Mesodermal cell (in vitro differentiated cells): ENCODE data around the gene IGSF6.
"Not testable (repeated sequence)": the region's sequence is repeated elsewhere in the genome, so short reads cannot be mapped to it uniquely, and the experiment has no call there.

Source experiments
- H3K27ac ChIP-seq: 2 replicates; pipeline ENCODE4 v1.7.0; 2013; ENCODE audit warnings: mild to moderate bottlenecking, low read depth, low read length, moderate library complexity; ENCODE audit not compliant: severe bottlenecking
- H3K36me3 ChIP-seq: 2 replicates; pipeline ENCODE4 v1.7.1; 2013; ENCODE audit warnings: mild to moderate bottlenecking, low read length, moderate library complexity; ENCODE audit not compliant: control insufficient read depth, insufficient read depth
- H3K4me1 ChIP-seq: one replicate; pipeline ENCODE4 v1.7.1; 2013; ENCODE audit warnings: mild to moderate bottlenecking, low read length; ENCODE audit not compliant: insufficient read depth, control insufficient read depth, poor library complexity, severe bottlenecking
- H3K4me3 ChIP-seq: 2 replicates; pipeline ENCODE4 v1.7.0; 2013; ENCODE audit warnings: low read length, control low read depth, mild to moderate bottlenecking; ENCODE audit not compliant: insufficient read depth, poor library complexity, severe bottlenecking; ENCODE audit errors: extremely low read depth
- H3K9me3 ChIP-seq: 2 replicates; pipeline ENCODE4 v1.7.1; 2013; ENCODE audit warnings: mild to moderate bottlenecking, low read length, moderate library complexity; ENCODE audit not compliant: control insufficient read depth
- WGBS, 2 experiments: methylation state at CpG; one replicate each; pipeline ENCODE4 v1.1.5; 2013; ENCODE audit warnings: missing lambda C conversion rate in 2 of 2; ENCODE audit not compliant: insufficient coverage in 2 of 2; 5-methylcytosine and 5-hydroxymethylcytosine counted together

Gene IGSF6

DNA sequence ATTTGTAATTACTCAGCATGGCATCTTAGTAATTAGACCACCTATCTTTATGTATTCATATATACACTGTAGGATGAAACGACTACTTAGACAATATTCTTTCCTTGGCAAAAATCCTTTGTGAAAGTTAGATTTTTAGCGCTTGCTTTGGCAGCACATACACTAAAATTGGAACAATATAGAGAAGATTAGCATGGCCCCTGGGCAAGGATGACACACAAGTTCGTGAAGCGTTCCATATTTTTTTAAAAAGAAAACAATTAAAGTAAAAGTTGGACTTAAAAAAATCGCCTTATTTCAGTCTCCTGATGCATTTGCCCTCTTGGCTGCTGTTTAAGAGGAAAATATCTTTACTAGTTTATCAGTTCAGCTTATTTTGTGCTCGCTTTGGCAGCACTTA is 10.5 kb downstream of the IGSF6 start:
- Histone ChIP-seq H3K9me3 (no peaks in the 10 kb centered on the region), H3K27ac (no peak overlapping the region), H3K36me3 (peaks cover 4% of the 10 kb centered on the region), H3K4me1 (no peaks in the 10 kb centered on the region), H3K4me3 (no peak overlapping the region)
- WGBS, 2 experiments: 95 to 100% methylated on average over 2 to 4 of the region's 6 CpGs

DNA sequence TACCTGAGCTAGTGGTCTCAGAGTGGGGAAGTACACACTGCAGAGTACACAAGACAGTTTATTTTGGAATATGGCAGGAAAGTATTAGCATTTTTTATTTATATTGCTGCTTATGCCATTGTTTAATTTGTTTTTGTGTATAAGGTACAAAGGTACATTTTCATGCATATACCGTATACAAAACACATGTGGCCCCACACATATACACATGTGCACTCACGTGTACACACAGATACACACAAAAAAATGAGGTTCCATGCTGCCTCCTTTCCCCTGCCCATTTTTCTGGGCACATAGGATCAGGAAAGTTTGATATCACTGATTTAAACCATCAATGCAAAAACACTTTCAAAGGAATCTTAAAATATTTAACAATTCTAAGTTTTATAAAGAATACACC is 12.9 kb downstream of the IGSF6 start:
- Histone ChIP-seq H3K4me3 (no peak overlapping the region), H3K27ac (no peak overlapping the region), H3K9me3 (no peaks in the 10 kb centered on the region), H3K36me3 (peaks cover 21% of the 10 kb centered on the region), H3K4me1 (no peaks in the 10 kb centered on the region)
- WGBS, 2 experiments: 92 to 100% methylated on average over 1 to 2 of the region's 2 CpGs

DNA sequence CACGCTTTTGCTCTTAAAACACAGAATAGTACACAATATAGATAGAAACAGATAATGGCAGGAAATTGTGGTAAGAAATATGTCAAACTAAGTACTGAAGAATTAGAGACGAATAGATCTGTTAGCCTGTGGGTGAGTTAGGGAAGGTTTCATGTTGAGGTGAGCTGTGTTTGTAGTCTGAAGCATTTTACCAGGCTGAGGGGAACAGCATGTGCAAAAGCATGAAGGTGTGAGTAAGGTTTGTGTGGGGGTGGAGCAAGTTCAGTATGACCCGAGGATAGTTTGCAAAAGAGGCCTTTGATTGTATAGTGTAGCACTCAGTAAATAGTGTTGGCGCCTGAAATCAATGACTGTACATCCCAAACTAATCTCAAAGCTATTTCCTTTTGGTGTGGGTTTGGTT is 13.8 kb downstream of the IGSF6 start:
- Histone ChIP-seq H3K9me3 (no peaks in the 10 kb centered on the region), H3K27ac (peak overlapping the region; percentile 13), H3K36me3 (peaks cover 30% of the 10 kb centered on the region), H3K4me3 (no peak overlapping the region), H3K4me1 (no peaks in the 10 kb centered on the region)
- WGBS, 2 experiments: 86 to 100% methylated on average over 1 of the region's 4 CpGs

DNA sequence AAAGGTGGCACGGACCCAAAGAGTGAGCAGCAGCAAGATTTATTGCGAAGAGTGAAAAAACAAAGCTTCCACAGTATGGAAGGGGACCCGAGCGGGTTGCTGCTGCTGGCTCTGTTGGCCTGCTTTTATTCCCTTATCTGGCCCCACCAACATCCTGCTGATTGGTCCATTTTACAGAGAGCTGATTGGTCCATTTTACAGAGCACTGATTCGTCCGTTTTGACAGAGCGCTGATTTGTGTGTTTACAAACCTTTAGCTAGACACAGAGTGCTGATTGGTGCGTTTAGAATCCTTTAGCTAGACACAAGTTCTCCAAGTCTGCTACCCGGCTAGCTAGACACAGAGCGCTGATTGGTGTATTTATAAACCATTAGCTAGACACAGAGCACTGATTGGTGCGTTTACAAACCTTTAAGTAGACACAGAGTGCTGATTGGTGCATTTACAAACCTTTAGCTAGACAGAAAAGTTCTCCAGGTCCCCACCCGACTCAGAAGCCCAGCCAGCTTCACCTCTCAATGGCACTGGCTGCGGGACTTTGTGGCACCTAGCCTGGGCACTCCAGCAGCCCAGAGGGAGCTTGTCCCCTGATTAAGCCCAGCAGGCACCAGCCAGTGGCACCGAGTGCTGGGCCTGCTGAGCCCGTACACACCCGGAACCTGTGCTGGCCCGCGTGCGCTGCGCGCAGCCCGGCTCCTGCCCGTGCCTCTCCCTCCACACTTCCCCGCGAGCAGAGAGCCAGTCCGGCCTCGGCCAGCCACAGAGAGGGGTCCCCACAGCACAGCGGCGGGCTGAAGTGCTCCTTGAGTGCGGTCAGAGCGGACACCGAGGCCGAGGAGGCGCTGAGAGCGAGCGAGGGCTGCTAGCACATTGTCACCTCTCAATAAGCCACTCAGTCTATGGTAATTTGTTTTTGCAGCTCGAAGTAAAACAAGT is 15.1 kb downstream of the IGSF6 start:
- no peaks in the 10 kb centered on the region for H3K9me3 ChIP-seq
- no peak overlapping the region for H3K27ac ChIP-seq
- no peaks in the 10 kb centered on the region for H3K4me1 ChIP-seq
- H3K4me3 ChIP-seq: no peak overlapping the region
- 96 to 98% methylated on average over 28 to 29 of the region's 37 CpGs for WGBS, 2 experiments
- H3K36me3 ChIP-seq: peaks cover 30% of the 10 kb centered on the region

GRCh38 chr16:21635694-21636093 is 16.7 kb downstream of the IGSF6 start:
- WGBS, 2 experiments: 85 to 89% methylated on average over 8 of the region's 9 CpGs
- H3K36me3 ChIP-seq: peaks cover 30% of the 10 kb centered on the region
- not testable (repeated sequence) for H3K27ac ChIP-seq

DNA sequence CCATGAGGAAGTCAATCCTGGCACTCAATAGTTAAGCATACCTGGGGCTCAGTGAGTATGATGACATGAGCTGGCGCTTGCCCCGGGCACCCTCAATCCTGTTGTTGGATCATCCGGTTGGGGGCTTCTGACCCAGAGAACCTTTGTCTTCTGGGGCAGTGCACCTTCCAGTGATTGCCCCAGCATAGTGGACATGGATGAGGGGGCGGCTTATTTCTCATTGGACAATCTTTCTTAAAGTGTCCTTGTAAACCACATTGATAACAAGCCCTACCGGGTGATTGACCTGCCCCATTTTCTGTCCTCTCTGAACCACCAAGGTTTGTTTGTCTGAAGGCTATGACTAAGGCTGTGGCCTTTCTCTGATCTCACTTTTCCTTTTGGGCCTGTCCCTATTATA is 18.2 kb downstream of the IGSF6 start:
- 90 to 100% methylated on average over 4 to 5 of the region's 5 CpGs for WGBS, 2 experiments
- H3K4me3 ChIP-seq: no peak overlapping the region
- peaks cover 40% of the 10 kb centered on the region for H3K36me3 ChIP-seq
- H3K4me1 ChIP-seq: no peaks in the 10 kb centered on the region
- H3K9me3 ChIP-seq: peaks cover 3% of the 10 kb centered on the region
- no peak overlapping the region for H3K27ac ChIP-seq

More at GRCh38 chr16:21635694-21636093, 16.7 kb downstream of the IGSF6 start:
- H3K4me3 ChIP-seq, H3K9me3 ChIP-seq, H3K4me1 ChIP-seq: not testable (repeated sequence)

DNA sequence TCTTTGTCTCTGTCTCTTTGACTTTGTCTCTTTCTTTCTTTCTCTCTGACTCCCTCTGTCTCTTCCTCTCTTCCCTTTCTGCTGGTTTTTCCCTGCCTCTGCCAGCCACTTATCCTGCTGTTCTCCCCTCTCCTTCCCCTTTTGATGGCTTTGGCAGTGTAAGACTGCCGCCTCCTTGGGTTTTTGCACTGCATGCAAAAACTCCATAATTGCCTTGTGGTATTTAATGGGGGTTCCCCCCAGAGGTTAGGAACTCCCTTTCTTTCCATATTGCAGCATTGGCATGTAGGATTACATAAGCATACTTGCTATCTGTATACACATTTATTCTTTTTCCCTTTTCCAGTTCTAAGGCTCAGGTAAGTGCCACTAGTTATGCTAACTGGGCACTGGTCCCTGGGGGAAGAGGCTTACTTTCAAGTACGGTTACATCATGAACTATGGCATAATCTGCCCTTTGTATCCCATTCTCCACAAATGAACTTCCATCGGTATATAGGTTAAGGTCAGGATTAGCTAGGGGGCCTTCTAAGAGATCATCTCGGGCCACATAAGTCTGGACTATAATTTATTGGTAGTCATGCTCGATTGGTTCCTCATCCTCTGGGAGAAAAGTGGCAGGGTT is 20.3 kb downstream of the IGSF6 start:
- H3K4me3 ChIP-seq, H3K4me1 ChIP-seq, H3K27ac ChIP-seq, H3K9me3 ChIP-seq: not testable (repeated sequence)
- 78 to 90% methylated on average over 1 to 3 of the region's 5 CpGs for WGBS, 2 experiments
- H3K36me3 ChIP-seq: peaks cover 59% of the 10 kb centered on the region

DNA sequence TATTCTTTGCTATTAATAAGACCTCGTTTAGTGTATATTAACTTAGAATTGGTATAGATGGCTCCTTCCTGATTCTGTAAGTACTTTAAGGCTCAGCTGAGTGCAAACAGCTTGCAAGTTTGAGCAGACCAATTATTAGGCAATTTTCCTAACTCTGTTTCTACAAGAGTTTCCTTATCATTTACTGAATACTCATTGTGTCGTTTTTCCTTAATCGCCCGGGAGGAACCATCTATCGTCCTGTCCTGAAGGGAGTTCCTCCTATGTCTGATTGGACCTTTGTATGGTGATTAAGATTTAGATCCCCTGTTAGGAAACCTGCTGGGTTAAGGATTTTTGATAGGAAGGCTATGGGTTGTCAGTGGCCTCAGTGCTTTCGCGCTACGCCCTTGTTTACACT is 21.0 kb downstream of the IGSF6 start:
- WGBS, 2 experiments: 91% methylated on average over 7 of the region's 8 CpGs; no CpG with 5 or more reads in 1 of the 2 experiments
- H3K36me3 ChIP-seq: peaks cover 62% of the 10 kb centered on the region
- not testable (repeated sequence) for H3K4me1 ChIP-seq, H3K27ac ChIP-seq, H3K4me3 ChIP-seq, H3K9me3 ChIP-seq

DNA sequence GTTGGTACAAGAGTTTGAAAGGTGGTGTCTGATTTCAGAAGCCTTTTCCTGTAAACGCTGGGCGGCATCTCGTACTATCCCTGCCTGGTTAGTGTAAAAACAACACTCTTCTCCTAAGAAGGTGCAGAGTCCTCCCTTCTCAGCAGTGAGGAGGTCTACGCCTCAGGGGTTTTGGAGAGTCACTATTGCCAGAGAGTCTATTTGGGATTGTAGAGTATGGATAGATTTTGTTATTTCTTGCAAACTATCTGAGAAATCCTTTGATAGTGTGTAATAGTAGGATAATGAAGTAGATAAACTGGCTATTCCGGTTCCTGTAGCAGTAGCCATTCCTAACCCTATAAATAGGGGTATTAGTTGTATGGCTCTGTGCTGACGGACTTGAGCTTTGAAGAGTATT is 21.5 kb downstream of the IGSF6 start:
- not testable (repeated sequence) for H3K9me3 ChIP-seq, H3K27ac ChIP-seq, H3K4me3 ChIP-seq, H3K4me1 ChIP-seq
- 100% methylated on average over 1 to 2 of the region's 6 CpGs for WGBS, 2 experiments
- H3K36me3 ChIP-seq: peaks cover 58% of the 10 kb centered on the region

- H3K27ac ChIP-seq: not testable (repeated sequence)
- 96 to 98% methylated on average over 26 to 31 of the region's 37 CpGs for WGBS, 2 experiments
- peaks cover 57% of the 10 kb centered on the region for H3K36me3 ChIP-seq
Measured at GRCh38 chr16:21629616-21630539, 22.5 kb downstream of the IGSF6 start.

More at GRCh38 chr16:21629616-21630539, 22.5 kb downstream of the IGSF6 start:
- H3K9me3 ChIP-seq, H3K4me3 ChIP-seq, H3K4me1 ChIP-seq: not testable (repeated sequence)
